NB4 (cell line): ENCODE data around the gene FMOD.

ENCODE experiments used
- CTCF ChIP-seq: IDR thresholded peaks from one replicate; pipeline ENCODE4 v1.5.1; 2012; ENCODE audit warnings: low read depth, low read length
- MAX ChIP-seq: IDR thresholded peaks from 2 replicates; pipeline ENCODE4 v1.6.1; 2011; ENCODE audit warnings: low read depth, low read length
- MYC ChIP-seq: IDR thresholded peaks from 2 replicates; pipeline ENCODE4 v1.6.1; 2011; ENCODE audit warnings: low read depth, low read length
- POLR2A ChIP-seq: IDR thresholded peaks from 2 replicates; pipeline ENCODE4 v1.6.1; 2011; ENCODE audit warnings: mild to moderate bottlenecking; ENCODE audit not compliant: insufficient read length; ENCODE audit errors: extremely low read depth

GRCh38 chr1:203291201-203292096 lies 59.5 kb downstream of the FMOD start:
- TF ChIP-seq CTCF (no peak), POLR2A (no peak), MAX (no peak), MYC (no peak)
